Right lobe of liver (tissue), 4 donors: ENCODE data around the gene MACROD2.

Source experiments
- POLR2A ChIP-seq: fragments of 450-650 bp; IDR thresholded peaks from one replicate; pipeline ENCODE4 v1.6.1; 2017; ENCODE audit warnings: antibody characterized with exemption, mild to moderate bottlenecking
- TF ChIP-seq, protein P1 (sequence below), 4 donors: fragments of 200-600 bp in 3 of 4; fragments of 450-650 bp in 1 of 4; IDR thresholded peaks; one replicate each; pipeline versions ENCODE4 v1.5.1 to v1.8.0; 2016 to 2022; ENCODE audit warnings: antibody characterized with exemption in 4 of 4, mild to moderate bottlenecking in 2 of 4
- donor health status: DM: no; HTN: no; CAD: no.
- donor health status: DM: no; HTN: no; CAD: no.
- donor health status: DM: no; HTN: yes; CAD: no.

DNA sequence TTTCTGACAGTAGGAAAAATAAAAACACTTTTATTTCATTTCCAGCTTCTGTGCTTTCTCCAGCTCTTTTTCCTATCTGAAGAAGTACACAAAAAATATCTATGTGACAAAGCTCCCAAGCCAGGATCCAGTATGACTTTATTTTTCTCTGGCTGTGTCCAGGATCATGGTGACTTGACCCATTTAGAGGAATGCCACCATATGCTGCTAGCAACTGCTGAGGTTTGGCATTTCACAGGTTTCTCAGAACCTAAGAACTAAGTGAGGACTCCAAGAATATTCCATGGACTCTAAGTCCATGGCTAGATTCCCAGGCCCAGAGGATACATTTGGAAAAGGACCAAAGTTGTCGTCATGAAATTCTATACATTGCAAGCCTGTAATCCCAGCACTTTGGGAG lies 1218.7 kb downstream of the MACROD2 start:
- TF ChIP-seq, protein P1, sequence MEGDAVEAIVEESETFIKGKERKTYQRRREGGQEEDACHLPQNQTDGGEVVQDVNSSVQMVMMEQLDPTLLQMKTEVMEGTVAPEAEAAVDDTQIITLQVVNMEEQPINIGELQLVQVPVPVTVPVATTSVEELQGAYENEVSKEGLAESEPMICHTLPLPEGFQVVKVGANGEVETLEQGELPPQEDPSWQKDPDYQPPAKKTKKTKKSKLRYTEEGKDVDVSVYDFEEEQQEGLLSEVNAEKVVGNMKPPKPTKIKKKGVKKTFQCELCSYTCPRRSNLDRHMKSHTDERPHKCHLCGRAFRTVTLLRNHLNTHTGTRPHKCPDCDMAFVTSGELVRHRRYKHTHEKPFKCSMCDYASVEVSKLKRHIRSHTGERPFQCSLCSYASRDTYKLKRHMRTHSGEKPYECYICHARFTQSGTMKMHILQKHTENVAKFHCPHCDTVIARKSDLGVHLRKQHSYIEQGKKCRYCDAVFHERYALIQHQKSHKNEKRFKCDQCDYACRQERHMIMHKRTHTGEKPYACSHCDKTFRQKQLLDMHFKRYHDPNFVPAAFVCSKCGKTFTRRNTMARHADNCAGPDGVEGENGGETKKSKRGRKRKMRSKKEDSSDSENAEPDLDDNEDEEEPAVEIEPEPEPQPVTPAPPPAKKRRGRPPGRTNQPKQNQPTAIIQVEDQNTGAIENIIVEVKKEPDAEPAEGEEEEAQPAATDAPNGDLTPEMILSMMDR (IDR thresholded peaks at IDR 0.05), result no peak
- TF ChIP-seq POLR2A, result no peak
